NCI-H226 (cell line): ENCODE data around the gene ADAP1.
A peak's percentile ranks its signal among the peaks of the same experiment; 100 is the strongest.
"Not testable (repeated sequence)": the region's sequence is repeated elsewhere in the genome, so short reads cannot be mapped to it uniquely, and the experiment has no call there.

Experiments
- DNase-seq: peaks from one replicate; pipeline ENCODE4 v3.0.0-alpha.2; 2015

Gene ADAP1, protein sequence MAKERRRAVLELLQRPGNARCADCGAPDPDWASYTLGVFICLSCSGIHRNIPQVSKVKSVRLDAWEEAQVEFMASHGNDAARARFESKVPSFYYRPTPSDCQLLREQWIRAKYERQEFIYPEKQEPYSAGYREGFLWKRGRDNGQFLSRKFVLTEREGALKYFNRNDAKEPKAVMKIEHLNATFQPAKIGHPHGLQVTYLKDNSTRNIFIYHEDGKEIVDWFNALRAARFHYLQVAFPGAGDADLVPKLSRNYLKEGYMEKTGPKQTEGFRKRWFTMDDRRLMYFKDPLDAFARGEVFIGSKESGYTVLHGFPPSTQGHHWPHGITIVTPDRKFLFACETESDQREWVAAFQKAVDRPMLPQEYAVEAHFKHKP

DNA sequence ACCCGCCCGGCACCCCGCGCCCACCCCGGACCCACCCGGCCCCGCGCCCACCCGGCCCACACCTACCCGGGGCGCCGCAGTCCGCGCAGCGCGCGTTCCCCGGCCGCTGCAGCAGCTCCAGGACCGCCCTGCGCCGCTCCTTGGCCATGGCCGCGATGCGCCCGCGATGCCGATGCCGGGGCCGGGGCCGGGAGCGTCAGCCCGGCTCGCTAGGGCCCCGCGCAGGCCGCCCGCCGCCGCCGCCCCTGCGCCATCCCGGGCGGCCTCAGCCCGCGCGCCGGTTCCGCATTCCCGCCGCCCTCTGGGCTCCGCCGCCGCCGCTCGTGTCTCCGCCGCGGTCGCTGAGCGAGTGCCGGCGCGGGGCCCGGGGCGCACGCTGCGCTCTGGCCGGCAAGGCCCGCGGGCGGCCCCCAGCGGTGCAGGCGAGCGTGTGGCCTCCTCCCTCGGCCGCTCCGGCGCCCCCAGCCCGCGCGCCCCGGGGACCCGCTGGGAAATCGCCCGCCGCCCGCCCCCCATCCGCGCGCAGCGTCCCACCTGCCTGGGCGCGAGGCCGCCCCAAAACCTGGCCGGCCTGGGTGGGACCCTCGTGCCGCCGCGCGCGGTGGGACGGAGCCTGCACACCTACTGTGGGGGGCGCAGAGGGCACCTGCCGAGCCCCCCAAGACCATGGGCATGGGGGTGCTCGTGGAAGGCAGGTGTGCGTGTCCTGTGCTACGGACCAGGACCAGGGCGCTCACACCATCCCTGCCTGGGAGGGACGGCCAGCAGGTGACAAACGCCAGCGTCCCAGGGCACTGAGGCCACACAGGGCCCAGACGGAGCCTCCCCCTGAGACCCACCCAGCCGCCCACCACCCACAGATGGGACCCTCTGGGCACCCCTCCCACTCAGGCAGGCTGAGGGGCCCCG, at the start of gene ADAP1:
Gene ADAP1 (minus strand): TSS at position 351 of the 909 bp plus-strand sequence. CDS start 203 bp downstream, at position 148.
- peak; percentile 62 for DNase-seq

DNA sequence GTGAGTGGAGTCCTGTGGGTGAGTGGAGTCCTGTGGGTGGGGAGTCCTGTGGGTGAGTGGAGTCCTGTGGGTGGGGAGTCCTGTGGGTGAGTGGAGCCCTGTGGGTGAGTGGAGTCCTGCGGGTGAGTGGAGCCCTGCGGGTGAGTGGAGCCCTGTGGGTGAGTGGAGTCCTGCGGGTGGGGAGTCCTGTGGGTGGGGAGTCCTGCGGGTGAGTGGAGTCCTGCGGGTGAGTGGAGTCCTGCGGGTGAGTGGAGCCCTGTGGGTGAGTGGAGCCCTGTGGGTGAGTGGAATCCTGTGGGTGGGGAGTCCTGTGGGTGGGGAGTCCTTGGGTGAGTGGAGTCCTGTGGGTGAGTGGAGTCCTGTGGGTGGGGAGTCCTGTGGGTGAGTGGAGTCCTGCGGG, 48.0 kb upstream of the ADAP1 start:
- not testable (repeated sequence) for DNase-seq

DNA sequence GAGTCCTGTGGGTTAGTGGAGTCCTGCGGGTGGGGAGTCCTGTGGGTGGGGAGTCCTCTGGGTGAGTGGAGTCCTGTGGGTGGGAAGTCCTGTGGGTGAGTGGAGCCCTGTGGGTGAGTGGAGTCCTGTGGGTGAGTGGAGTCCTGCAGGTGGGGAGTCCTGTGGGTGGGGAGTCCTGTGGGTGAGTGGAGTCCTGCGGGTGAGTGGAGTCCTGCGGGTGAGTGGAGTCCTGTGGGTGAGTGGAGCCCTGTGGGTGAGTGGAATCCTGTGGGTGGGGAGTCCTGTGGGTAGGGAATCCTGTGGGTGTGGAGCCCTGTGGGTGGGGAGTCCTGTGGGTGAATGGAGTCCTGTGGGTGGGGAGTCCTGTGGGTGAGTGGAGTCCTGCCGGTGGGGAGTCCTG, 47.5 kb upstream of the ADAP1 start:
- not testable (repeated sequence) for DNase-seq

DNA sequence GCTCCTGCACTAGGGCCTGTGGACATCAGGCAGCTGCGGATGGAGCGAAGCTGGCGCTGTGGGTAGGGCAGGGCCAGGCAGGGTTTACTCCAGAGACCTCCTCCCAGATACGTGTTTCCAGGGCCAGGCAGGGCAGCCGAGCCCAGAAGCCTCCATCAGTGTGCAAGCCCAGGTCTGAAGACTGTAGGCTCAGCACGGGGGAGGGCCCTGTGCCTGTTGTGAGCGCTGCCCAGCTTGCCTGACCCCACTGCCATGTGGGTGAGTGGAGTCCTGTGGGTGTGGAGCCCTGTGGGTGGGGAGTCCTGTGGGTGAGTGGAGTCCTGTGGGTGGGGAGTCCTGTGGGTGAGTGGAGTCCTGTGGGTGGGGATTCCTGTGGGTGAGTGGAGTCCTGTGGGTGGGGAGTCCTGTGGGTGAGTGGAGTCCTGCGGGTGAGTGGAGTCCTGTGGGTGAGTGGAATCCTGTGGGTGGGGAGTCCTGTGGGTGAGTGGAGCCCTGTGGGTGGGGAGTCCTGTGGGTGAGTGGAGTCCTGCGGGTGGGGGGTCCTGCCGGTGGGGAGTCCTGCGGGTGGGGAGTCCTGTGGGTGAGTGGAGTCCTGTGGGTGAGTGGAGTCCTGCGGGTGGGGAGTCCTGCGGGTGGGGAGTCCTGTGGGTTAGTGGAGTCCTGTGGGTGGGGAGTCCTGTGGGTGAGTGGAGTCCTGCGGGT, 46.7 kb upstream of the ADAP1 start:
- DNase-seq: not testable (repeated sequence)

DNA sequence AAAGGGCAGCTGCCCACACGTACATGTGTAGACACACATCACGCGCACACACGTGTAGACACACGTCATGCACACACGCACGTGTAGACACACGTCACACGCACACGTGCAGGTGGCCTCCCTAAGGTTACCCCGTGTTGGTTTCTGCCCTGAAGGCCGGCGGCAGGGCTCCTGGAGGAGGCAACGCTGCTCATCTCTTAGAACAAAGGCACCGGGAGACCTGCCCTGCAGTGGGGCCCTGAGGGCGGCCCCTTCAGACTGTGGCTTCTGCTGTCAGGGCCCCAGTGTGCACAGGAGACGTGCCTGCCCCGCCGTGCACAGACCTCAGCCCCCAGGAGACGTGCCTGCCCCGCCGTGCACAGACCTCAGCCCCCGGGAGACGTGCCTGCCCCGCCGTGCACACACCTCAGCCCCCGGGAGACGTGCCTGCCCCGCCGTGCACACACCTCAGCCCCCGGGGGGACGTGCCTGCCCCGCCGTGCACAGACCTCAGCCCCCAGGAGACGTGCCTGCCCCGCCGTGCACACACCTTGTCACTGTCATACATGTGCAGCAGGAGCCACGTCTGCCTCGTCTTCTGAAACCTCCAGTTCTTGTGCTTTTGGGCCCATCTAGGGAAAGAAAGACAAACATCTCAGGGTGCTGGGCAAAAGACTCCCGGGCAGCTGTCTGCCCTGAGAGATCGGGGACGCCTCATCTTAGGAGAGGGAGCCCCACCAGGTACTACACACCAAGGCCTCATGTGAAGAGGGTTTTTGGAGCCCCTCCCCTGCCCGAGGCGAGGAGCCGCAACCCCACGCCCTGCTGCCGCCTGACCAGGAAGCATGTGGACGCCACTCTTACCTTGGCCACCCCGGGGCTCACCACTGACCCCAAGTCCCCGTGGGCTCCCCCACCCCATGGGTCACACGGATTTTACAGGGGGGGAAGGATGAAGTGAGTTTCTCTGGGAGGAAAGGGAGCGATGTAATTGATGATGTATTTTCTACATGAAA, 45.8 kb upstream of the ADAP1 start:
- no peak for DNase-seq

DNA sequence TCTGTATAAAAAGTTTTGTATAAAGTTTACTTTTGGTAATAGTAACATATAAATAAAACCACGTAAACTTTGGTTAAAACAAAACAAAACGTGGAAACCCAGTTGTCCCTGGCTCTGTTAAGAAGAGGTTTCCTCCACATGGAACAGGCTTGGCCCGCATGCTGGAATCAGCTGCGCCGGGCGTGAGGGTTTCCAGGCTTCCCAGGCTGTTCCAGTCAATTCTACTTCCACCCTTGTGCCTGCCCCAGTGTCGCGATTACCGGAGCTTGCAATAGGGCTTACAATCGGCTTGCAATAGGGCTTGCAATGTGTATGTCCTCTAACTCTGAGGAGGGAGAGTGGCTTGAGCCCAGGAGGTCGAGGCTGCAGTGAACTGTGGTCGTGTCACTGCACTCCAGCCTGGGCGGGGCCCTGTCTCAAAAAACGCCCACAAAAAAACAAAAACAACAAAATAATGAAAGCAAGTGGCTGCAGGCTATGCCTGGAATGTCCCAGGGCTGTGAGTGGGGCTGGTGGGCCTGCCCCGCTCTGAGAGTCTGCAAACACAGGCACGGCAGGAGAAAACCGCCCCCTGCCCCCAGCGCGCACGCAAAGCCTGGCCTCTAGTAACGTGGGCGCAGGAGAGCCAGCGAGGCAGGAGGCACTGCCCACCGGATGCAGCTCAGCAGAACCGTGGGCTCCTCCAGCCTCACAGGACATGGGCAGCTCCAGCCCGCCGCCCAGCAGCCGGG, 44.8 kb upstream of the ADAP1 start:
- DNase-seq: no peak

DNA sequence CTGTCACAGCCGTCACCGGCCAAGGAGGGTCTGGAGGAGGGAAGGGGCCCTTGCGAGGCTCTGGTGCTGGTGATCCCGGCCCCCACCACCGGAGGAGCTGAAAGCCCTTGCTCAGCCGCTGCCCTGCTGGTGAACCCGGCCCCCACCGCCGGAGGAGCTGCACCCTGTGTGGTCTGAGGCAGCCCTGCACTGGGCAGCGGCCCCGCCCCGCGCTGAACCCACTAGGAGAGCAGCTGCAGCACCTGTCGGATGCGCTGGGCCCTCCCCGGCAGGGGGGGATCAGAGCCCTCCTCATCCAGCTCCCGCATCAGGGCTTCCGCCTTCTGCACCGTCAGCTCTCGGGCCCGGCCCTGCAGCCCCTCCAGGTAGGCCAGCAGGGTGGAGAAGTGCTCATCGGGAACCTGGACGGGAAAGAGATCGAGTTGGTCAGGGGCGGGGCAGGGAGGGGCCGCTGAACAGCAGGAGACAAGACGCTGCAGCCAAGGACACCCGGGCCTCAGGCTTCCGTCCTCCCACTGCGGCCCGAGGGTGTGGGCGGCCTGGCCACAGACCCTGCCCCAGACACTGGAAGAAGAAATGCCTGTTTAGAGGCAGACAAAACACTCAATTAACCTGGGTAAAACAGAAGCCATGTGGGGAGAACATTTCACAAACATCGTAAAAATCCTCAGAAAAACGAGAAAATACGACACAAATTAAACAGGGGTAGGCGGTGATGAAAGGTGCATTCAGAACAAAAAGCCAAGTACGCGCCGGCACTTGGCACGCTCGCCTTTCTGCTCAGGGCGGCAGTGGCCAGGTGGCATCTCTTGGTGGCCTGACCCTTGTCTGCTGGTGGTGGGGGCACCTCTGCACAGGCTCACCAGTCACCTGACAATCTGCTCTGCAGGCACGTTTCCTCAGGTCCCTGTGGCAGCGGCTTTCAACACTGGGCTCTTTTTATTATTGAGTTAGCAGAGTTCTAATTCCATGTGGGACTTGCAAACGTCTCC, 43.2 kb upstream of the ADAP1 start:
- no peak for DNase-seq

DNA sequence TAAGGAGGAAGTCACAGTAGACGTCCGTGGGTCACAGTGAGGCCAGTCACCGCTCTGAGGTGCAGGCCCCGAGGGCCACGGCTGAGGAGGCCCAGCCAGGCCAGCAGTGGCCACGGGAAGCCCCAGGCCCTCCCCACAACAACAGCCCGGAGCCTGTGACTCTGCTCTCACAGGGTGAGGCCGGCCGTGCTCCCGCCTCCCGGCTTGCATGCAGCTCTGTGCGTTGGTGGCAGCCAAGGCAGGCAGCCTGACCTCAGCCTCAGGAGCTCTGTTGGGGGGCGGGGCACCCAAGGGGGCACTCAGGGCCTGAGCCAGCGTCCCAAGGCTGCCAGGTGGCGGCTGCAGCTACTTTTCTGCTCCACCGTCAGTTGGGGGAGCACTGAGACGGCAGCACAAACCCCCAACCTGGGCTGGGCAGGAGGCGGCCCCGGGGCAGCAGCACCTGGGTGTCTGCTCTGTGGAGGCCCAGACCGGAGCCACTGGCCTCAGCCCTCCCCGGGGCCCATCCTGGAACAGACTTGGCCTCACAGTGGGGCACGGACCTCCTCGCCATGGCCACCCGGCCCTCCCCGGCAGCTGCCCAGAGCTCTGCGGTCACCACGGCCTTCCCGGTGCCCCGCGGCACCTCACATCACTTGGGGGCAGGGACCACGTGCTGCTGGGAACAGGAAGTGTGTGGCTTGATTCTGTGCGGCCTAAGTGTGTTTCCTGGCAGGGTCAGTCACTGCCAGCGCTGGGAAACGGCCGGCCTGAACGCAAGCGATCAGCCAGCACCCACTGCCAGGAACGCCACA, 41.8 kb upstream of the ADAP1 start:
- DNase-seq: no peak

DNA sequence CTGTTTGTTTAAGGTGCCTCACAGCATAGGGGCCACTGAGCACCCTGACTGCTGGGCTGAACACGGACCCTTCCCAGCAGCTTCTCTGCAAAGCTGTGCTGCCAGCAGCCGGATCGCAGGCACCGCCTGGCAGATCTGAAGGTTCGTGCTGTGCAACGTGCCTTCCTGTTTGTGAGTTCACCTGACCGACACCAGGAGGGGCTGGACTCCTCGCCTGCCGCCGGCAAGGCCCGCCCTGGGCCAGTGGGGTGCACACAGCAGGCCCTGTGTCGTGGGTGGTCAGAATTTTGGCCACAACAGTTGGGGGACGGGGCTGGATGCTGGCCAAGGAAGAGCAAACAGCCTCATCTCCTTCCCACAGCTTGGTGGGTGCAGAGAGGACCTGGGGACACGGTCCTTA, 41.1 kb upstream of the ADAP1 start:
- DNase-seq: no peak

DNA sequence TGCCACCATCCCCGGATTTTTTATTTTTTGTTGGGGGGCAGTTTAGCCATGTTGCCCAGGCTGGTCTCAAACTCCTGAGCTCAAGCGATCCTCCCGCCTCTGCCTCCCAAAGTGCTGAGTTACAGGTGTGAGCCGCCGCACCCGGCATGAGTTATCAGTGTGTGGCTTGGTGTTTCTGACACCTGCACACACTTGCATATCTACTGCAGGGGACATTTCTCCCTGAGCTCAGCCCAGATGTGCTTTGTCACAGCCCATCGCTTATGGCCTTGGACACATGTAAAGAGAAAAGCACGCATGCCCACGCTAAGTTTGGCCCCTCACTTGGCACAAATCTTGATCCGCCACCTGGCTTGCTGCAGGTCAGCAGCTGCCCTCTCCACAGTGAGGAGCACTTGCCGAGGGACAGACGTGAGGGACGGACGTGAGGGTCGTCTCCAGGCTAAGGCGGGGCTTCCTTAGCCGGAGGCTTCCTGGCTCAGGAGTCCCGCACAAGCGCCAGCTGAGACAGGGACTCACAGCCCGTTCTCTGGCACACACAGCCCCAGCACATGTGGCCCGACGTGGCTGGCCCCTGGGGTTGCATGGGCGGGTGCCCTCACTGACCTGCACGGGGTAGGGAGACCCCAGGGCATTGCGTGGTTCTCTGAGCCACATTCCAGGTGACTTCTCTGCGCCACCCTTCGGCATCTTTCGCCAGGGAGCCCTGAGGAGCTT, 40.3 kb upstream of the ADAP1 start:
- DNase-seq: no peak

DNA sequence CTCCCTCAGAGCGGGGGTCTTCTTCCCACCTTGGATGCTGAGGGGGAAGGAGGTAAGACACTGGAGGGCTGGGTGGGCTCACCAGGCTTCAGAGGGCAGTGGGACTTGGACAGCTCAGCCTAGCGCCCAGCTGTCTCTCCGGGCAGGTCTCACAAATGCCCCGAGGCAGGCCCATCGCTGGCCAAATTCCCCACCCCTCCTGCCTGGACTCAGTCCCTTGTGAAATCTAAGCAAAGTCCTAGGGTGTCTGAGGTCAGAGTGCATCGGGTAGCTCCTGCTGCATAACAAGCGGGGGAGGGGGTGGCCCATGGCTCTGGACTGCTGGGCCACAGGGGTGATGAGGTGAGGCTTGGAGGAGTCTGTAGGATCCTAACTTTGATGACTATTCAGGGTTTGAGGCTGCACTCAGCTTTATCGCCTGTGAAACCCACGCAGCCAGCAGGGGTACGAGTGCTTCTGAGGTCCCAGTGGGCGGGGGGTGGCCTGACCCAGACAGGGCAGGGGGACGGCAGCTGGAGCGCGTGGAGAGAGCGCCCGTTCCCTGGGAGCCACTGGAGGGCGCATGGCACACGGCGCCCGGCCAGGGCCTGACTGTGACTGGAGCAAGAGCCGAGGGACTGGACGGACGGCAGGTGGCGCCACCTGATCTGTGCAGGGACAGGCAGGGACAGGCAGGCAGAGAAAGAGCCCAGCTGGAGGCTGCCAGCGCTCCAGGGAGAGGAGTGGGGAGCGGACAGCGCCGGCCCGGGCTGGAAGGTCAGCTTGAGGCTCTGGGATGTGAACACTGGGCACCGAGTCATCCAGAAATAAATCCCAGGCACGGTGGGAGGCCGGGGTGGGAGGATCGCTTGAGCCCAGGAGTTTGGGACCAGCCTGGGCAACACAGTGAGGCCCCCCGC, 38.5 kb upstream of the ADAP1 start:
- peak; percentile 88 for DNase-seq

DNA sequence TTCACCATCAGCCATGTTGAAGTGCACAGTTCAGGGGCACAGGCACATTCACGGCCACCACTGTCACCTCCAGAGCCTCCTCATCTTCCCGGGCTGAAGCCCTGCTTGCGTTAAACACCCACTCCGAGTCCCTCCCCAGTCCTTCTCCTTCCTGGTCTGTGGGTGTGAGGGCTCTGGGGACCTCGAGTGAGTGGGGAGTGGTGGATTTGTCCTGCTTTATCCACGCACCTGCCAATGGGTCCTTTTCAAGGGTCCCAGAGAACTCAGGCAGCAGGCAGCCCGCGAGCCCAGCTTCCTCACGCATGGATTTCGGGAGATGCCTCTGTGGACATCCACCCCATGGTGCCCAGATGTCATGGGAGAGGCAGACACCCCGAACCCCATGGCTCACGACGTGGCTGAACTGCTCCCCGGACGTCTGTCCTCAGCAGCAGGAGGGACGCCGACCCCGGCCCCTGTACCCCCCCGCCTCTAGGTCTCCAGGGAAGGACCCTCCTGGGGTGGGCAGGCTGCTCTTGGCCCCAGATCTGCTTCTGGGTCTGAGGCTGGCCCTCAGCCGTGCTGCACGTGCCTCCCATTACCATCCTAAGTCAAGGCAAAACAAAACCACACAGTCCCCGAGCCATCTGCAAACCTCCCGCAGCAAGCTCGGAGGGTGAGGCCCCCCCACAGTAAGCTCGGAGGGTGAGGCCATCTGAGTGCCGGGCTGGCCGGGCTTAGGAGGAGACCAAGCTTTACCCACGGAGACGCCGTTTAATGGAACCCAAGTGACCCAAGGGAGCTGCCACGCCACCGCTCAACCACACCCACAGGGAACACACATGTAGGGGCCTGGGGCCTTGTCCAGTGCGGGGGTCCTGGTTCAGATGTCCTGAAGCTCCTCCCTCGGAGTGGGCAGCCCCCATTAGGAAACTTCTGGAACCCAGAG, 37.5 kb upstream of the ADAP1 start:
- no peak for DNase-seq

DNA sequence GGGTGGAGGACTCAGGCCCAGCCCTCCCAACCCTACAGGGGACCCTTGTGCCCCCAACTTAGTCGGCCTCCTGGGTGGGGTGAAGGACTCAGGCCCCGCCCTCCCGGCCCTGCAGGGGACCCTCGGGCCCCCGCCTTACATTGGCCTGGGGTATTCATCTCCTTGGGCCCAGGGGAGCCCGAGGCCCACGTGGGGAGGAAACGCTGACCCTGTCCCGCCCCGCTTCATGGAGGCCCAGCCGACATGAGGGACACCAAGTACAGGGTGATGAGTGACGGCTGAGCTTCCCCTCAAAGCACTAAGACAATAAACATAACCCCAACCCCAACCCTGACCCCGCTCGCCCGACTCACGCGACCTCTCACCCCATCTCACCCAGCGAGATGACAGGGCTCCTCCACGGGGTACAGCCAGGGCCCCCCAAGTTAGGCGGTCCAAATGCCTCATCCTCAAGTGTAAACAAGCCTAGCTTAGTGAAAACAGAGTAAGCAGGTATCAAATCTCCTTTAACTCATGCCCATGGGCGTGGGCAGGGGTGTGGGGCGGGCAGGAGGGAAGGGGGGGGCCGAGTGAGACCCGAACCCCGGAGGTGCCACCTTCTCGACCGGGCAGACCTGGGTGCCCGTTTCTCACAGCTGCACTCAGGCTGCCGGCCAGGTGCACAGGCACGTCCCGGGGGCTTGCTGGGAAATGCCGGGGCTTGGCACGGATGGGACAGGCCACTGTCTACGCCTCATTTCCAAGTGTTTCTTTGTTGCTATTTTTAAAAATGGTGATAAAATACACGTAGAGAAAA, 36.7 kb upstream of the ADAP1 start:
- no peak for DNase-seq

DNA sequence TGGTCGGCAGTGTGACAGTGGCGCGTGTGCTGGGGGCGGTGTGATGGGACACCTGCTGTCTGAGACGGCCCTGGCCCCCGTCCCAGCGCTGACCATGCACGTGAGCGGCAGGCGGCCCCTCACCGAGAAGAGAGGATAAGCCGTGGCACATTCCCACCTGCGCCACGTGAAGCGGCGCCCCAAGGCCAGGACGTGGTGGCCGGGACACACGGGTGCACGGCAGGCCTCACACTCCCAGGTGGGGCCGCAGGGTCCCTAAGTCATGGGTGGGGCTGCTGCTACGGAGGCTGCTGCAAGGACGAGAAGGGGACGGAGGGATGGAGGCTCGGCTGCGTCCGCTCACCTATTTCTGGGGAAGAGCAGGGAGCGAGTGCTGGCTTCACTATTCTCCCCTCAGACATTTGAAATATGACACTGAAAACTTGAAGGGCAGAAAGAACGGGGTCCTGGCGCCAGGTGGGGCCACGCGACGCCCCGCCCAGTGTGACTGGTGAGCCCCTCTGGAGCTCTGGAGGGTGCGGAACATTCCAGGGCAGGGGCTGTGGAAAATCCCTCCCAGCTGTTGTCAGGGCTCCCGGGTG, 36.0 kb upstream of the ADAP1 start:
- no peak for DNase-seq

DNA sequence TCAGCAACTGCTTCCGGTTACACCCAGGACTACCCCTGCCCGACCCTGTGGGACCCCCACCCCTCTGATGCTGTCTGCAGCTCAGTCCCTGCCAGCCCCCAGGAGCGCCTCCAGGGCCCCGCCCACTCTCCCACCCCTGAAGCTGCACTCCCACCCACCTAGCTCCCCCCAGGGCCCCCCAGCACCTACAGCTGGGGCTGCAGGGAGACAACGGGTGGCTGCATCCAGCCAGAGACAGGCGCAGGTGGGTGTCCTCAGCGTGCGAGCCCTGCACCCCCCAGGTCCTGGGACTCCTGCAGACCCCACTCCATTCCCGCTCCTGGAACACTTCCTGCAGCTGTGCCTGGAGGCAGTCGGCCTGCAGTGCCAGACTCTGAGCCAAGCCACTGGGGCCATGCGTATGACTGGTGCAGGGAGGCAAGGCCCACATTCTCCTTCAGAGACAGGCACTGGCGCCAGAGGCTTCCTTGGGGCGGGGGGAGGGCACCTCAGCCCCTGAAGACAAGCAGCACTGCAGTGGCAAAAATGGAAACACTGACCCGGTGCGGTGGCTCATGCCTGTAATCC, 34.6 kb upstream of the ADAP1 start:
- peak; percentile 70 for DNase-seq
